Mesendoderm (in vitro differentiated cells): ENCODE measurements around the gene CACNA1C.

Experiments
- DNase-seq: peaks from one replicate; pipeline ENCODE4 v3.0.0; 2013
- H2AK5ac ChIP-seq: 2 replicates; pipeline ENCODE4 v1.6.1; 2013; ENCODE audit warnings: low read length, inconsistent platforms
- H2BK120ac ChIP-seq: 2 replicates; pipeline ENCODE4 v1.6.1; 2013; ENCODE audit warnings: low read depth, mild to moderate bottlenecking, low read length, moderate library complexity, mixed read lengths
- H2BK15ac ChIP-seq: replicated peaks from 2 replicates; pipeline ENCODE4 v1.6.1; 2013; ENCODE audit warnings: low read depth, mild to moderate bottlenecking, moderate library complexity
- H2BK5ac ChIP-seq: 2 replicates; pipeline ENCODE4 v1.6.1; 2013; ENCODE audit warnings: low read length, inconsistent platforms
- H3K18ac ChIP-seq: 2 replicates; pipeline ENCODE4 v1.6.1; 2013; ENCODE audit warnings: mild to moderate bottlenecking, low read length, mixed read lengths
- H3K23ac ChIP-seq: one replicate; pipeline ENCODE4 v1.6.1; 2013; ENCODE audit warnings: low read length
- H3K27ac ChIP-seq: 2 replicates; pipeline ENCODE4 v1.5.1; 2013; ENCODE audit warnings: low read depth, mild to moderate bottlenecking, inconsistent platforms, low read length, moderate library complexity
- H3K27me3 ChIP-seq: 2 replicates; pipeline ENCODE4 v1.6.1; 2013; ENCODE audit warnings: low read length, control low read depth, mild to moderate bottlenecking, inconsistent platforms; ENCODE audit not compliant: insufficient read depth, poor library complexity
- H3K36me3 ChIP-seq: 2 replicates; pipeline ENCODE4 v1.6.1; 2013; ENCODE audit warnings: low read length, inconsistent platforms; ENCODE audit not compliant: control insufficient read depth, insufficient read depth
- H3K4ac ChIP-seq: one replicate; pipeline ENCODE4 v1.6.1; 2013; ENCODE audit warnings: low read depth, mild to moderate bottlenecking, low read length, moderate library complexity
- H3K4me1 ChIP-seq: 2 replicates; pipeline ENCODE4 v1.6.1; 2013; ENCODE audit warnings: low read depth, low read length, inconsistent platforms; ENCODE audit not compliant: control insufficient read depth
- H3K4me2 ChIP-seq: 2 replicates; pipeline ENCODE4 v1.6.1; 2013; ENCODE audit warnings: low read length
- H3K4me3 ChIP-seq: 2 replicates; pipeline ENCODE4 v1.5.1; 2013; ENCODE audit warnings: mild to moderate bottlenecking, low read length
- H3K56ac ChIP-seq: one replicate; pipeline ENCODE4 v1.6.1; 2013; ENCODE audit warnings: low read length
- H3K79me1 ChIP-seq: 2 replicates; pipeline ENCODE4 v1.6.1; 2013; ENCODE audit warnings: low read length, inconsistent platforms
- H3K79me2 ChIP-seq: 2 replicates; pipeline ENCODE4 v1.6.1; 2013; ENCODE audit warnings: mild to moderate bottlenecking, low read length; ENCODE audit not compliant: control insufficient read depth, insufficient read depth
- H3K9ac ChIP-seq: 2 replicates; pipeline ENCODE4 v1.6.1; 2013; ENCODE audit warnings: low read length, inconsistent platforms
- H4K5ac ChIP-seq: one replicate; pipeline ENCODE4 v1.6.1; 2013; ENCODE audit warnings: low read length
- H4K8ac ChIP-seq: one replicate; pipeline ENCODE4 v1.6.1; 2013; ENCODE audit warnings: low read depth, mild to moderate bottlenecking, control low read depth, low read length, moderate library complexity
- WGBS: extraction: QIAGEN DNeasy Blood & Tissue Kit; methylation state at CpG from one replicate; pipeline ENCODE4 v1.1.7; 2013; ENCODE audit warnings: low lambda C conversion rate, missing lambda C conversion rate; ENCODE audit not compliant: insufficient coverage; ENCODE audit errors: extremely low coverage; 5-methylcytosine and 5-hydroxymethylcytosine counted together

CACNA1C gene

GRCh38 chr12:2393016-2393415 is 340.2 kb downstream of the CACNA1C start:
- Histone ChIP-seq H3K23ac (no peak overlapping the region), H2BK120ac (no peak overlapping the region), H2BK15ac (no peak overlapping the region), H3K27ac (no peak overlapping the region), H3K4me3 (no peak overlapping the region), H2BK5ac (no peak overlapping the region), H4K8ac (no peak overlapping the region), H3K79me2 (no peaks in the 10 kb centered on the region), H3K4me1 (no peaks in the 10 kb centered on the region), H3K79me1 (no peaks in the 10 kb centered on the region), H3K4ac (no peak overlapping the region), H4K5ac (no peak overlapping the region), H3K18ac (no peak overlapping the region), H3K4me2 (no peak overlapping the region), H3K36me3 (no peaks in the 10 kb centered on the region), H2AK5ac (no peak overlapping the region), H3K56ac (no peak overlapping the region), H3K9ac (no peak overlapping the region), H3K27me3 (no peaks in the 10 kb centered on the region)
- WGBS: no CpG with 5 or more reads among the region's 4 CpGs
- no peak for DNase-seq

DNA sequence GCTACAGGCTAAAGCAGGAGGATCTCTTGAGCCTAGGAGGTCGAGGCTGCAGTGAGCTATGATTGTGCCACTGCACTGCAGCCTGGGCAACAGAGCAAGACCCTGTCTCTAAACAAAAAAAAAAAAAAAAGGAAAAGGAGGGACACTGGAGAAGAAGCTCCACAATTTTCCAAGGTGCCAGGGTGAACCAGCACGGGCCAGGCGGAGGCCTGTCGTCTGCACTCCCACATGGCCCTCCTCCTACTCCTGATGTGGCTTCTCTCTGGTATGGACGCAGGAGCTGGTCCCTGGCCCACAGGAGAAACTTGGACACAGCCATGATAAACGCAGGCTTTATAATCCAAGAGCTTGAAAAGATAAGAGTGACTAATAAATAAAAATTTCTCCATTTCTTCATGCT is 341.2 kb downstream of the CACNA1C start:
- Histone ChIP-seq H2BK120ac (no peak overlapping the region), H4K8ac (no peak overlapping the region), H4K5ac (no peak overlapping the region), H3K36me3 (no peaks in the 10 kb centered on the region), H3K4me3 (no peak overlapping the region), H3K27me3 (no peaks in the 10 kb centered on the region), H2AK5ac (no peak overlapping the region), H3K79me1 (no peaks in the 10 kb centered on the region), H3K4me1 (no peaks in the 10 kb centered on the region), H3K23ac (no peak overlapping the region), H3K4me2 (no peak overlapping the region), H3K27ac (no peak overlapping the region), H3K56ac (no peak overlapping the region), H2BK5ac (no peak overlapping the region), H3K4ac (no peak overlapping the region), H3K9ac (no peak overlapping the region), H3K18ac (no peak overlapping the region), H2BK15ac (no peak overlapping the region), H3K79me2 (no peaks in the 10 kb centered on the region)
- DNase-seq: no peak
- WGBS: no CpG with 5 or more reads among the region's 6 CpGs

- Histone ChIP-seq H3K18ac (no peak overlapping the region), H2AK5ac (no peak overlapping the region), H3K27me3 (no peaks in the 10 kb centered on the region), H2BK120ac (no peak overlapping the region), H3K4ac (no peak overlapping the region), H3K27ac (no peak overlapping the region), H4K8ac (no peak overlapping the region), H3K23ac (no peak overlapping the region), H3K56ac (no peak overlapping the region), H3K9ac (no peak overlapping the region), H3K4me2 (no peak overlapping the region), H2BK15ac (no peak overlapping the region), H3K4me1 (no peaks in the 10 kb centered on the region), H3K79me1 (no peaks in the 10 kb centered on the region), H4K5ac (no peak overlapping the region), H3K4me3 (no peak overlapping the region), H3K79me2 (no peaks in the 10 kb centered on the region), H3K36me3 (no peaks in the 10 kb centered on the region), H2BK5ac (no peak overlapping the region)
- peak; percentile 83 for DNase-seq
- WGBS: no CpG with 5 or more reads among the region's 8 CpGs
Observed at GRCh38 chr12:2395354-2395977, 342.7 kb downstream of the CACNA1C start.

DNA sequence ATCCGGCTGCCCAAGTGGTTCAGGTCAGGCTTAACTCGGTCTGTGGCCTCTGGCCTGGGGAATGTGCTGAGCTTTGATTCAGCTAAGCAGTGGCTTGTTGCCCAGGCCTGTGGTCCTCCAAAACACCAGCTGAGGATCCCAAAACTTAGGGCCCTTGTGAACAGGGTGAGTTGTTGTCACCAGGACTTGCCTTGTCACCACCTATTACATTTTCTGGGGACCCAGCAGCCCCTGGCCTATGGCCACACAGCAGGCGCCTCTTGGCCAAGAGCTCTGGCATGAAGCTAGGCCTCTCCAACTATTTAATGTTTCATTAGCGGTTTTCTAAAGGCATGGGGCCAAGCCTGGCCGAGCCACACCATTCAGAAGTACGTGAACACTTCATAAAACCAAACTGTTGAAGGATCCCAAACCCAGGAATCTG is 343.7 kb downstream of the CACNA1C start:
- no peak overlapping the region for H3K18ac ChIP-seq

DNA sequence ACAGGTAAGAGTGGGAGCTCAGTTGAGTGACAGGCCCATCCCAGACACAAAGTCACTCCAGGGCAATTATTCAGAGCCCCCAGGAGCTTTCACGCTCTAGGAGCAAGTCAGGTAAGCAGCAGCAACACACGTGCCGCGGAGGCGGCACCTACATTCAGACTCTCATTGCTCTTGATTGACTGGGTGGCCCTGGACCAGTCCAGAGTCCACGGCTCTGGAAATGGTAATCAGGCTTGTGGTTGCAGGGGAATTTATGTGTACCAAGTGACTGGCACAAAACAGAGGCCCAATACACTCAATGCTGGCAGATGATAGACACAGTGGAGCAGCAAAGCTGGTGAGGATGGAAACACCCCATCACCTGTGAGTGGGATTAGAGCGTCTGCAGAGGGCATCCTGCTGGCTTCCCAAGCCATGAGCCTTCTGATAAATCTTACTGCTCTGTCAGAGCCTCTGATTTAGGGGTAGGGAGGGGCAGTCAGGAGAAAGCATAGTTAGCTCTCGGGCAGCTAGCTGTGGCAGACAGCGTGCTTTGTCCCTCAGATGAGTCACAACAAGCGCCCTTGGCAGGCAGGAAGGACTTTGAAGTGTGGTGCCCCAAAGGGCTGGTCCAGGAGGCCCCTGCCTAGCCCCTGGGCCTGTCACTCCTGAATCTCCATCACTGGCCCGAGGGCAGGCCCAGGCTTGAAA is 344.7 kb downstream of the CACNA1C start:
- Histone ChIP-seq H4K8ac (no peak overlapping the region), H3K4me2 (no peak overlapping the region)

More for the DNA sequence above, 343.7 kb downstream of the CACNA1C start:
- H3K27me3 ChIP-seq: no peaks in the 10 kb centered on the region
- H2BK5ac ChIP-seq: no peak overlapping the region
- no peak overlapping the region for H3K4me3 ChIP-seq
- no peak overlapping the region for H2AK5ac ChIP-seq
- H3K79me1 ChIP-seq: no peaks in the 10 kb centered on the region
- no peak overlapping the region for H4K5ac ChIP-seq
- H3K9ac ChIP-seq: no peak overlapping the region
- no peak overlapping the region for H3K27ac ChIP-seq
- no peaks in the 10 kb centered on the region for H3K4me1 ChIP-seq
- no peak for DNase-seq
- no CpG with 5 or more reads among the region's 6 CpGs for WGBS
- H2BK120ac ChIP-seq: no peak overlapping the region
- no peaks in the 10 kb centered on the region for H3K36me3 ChIP-seq
- no peak overlapping the region for H4K8ac ChIP-seq
- H3K79me2 ChIP-seq: no peaks in the 10 kb centered on the region
- no peak overlapping the region for H2BK15ac ChIP-seq
- H3K23ac ChIP-seq: no peak overlapping the region
- no peak overlapping the region for H3K56ac ChIP-seq
- no peak overlapping the region for H3K4ac ChIP-seq
- H3K4me2 ChIP-seq: no peak overlapping the region

More for the DNA sequence above, 344.7 kb downstream of the CACNA1C start:
- Histone ChIP-seq H3K27ac (no peak overlapping the region), H3K27me3 (no peaks in the 10 kb centered on the region), H3K79me1 (no peaks in the 10 kb centered on the region), H3K56ac (no peak overlapping the region), H2BK15ac (no peak overlapping the region), H2BK120ac (no peak overlapping the region), H4K5ac (no peak overlapping the region), H3K9ac (no peak overlapping the region), H2BK5ac (no peak overlapping the region), H3K18ac (no peak overlapping the region), H3K36me3 (no peaks in the 10 kb centered on the region), H3K79me2 (no peaks in the 10 kb centered on the region), H3K4me3 (no peak overlapping the region), H3K4ac (no peak overlapping the region), H3K4me1 (no peaks in the 10 kb centered on the region), H2AK5ac (no peak overlapping the region), H3K23ac (no peak overlapping the region)
- no CpG with 5 or more reads among the region's 11 CpGs for WGBS
- no peak for DNase-seq
